Measurements from ENCODE around the gene MACROD2.

The MACROD2 gene

GRCh38 chr20:14299831-14300230 is 304.5 kb downstream of the MACROD2 start:
- Mint-ChIP-seq H3K9me3 (ENCODE audit: low read depth) (peaks cover 17% of the 10 kb centered on the region), H3K27ac (no peak overlapping the region), H3K4me3 (no peak overlapping the region), H3K27me3 (no peaks in the 10 kb centered on the region), H3K4me1 (ENCODE audit: low read depth) (no peaks in the 10 kb centered on the region), H3K36me3 (no peaks in the 10 kb centered on the region)

GRCh38 chr20:14303106-14303505 is 307.8 kb downstream of the MACROD2 start:
- Mint-ChIP-seq H3K9me3 (ENCODE audit: low read depth) (peaks cover 22% of the 10 kb centered on the region), H3K27ac (no peak overlapping the region), H3K36me3 (no peaks in the 10 kb centered on the region), H3K4me3 (no peak overlapping the region), H3K27me3 (no peaks in the 10 kb centered on the region), H3K4me1 (ENCODE audit: low read depth) (no peaks in the 10 kb centered on the region)

- Mint-ChIP-seq H3K36me3 (no peaks in the 10 kb centered on the region), H3K4me3 (no peak overlapping the region), H3K27ac (no peak overlapping the region), H3K9me3 (ENCODE audit: low read depth) (peaks cover 24% of the 10 kb centered on the region), H3K27me3 (no peaks in the 10 kb centered on the region), H3K4me1 (ENCODE audit: low read depth) (no peaks in the 10 kb centered on the region)
These were observed 308.3 kb downstream of the MACROD2 start for GRCh38 chr20:14303651-14304050.

- H3K4me3 Mint-ChIP-seq: no peak overlapping the region
- no peaks in the 10 kb centered on the region for H3K36me3 Mint-ChIP-seq
- no peaks in the 10 kb centered on the region for H3K27me3 Mint-ChIP-seq
- no peak overlapping the region for H3K27ac Mint-ChIP-seq
- H3K9me3 Mint-ChIP-seq (ENCODE audit: low read depth): peaks cover 23% of the 10 kb centered on the region
- no peaks in the 10 kb centered on the region for H3K4me1 Mint-ChIP-seq (ENCODE audit: low read depth)
These were observed 309.2 kb downstream of the MACROD2 start for GRCh38 chr20:14304472-14304871.

GRCh38 chr20:14307956-14308355 is 312.6 kb downstream of the MACROD2 start:
- H3K27me3 Mint-ChIP-seq: no peaks in the 10 kb centered on the region
- H3K4me1 Mint-ChIP-seq (ENCODE audit: low read depth): no peaks in the 10 kb centered on the region
- peaks cover 18% of the 10 kb centered on the region for H3K9me3 Mint-ChIP-seq (ENCODE audit: low read depth)
- no peak overlapping the region for H3K4me3 Mint-ChIP-seq
- no peak overlapping the region for H3K27ac Mint-ChIP-seq
- no peaks in the 10 kb centered on the region for H3K36me3 Mint-ChIP-seq

- Mint-ChIP-seq H3K27me3 (no peaks in the 10 kb centered on the region), H3K9me3 (ENCODE audit: low read depth) (peaks cover 11% of the 10 kb centered on the region), H3K36me3 (no peaks in the 10 kb centered on the region), H3K27ac (no peak overlapping the region), H3K4me1 (ENCODE audit: low read depth) (no peaks in the 10 kb centered on the region), H3K4me3 (no peak overlapping the region)
These were observed 315.8 kb downstream of the MACROD2 start for GRCh38 chr20:14310977-14311627.

- Mint-ChIP-seq H3K4me3 (no peak overlapping the region), H3K27me3 (no peaks in the 10 kb centered on the region), H3K9me3 (ENCODE audit: low read depth) (peaks cover 11% of the 10 kb centered on the region), H3K27ac (no peak overlapping the region), H3K36me3 (no peaks in the 10 kb centered on the region), H3K4me1 (ENCODE audit: low read depth) (no peaks in the 10 kb centered on the region)
These were observed 316.7 kb downstream of the MACROD2 start for GRCh38 chr20:14312001-14312400.

GRCh38 chr20:14313341-14314020 is 318.2 kb downstream of the MACROD2 start:
- no peak overlapping the region for H3K27ac Mint-ChIP-seq
- H3K4me3 Mint-ChIP-seq: no peak overlapping the region
- no peaks in the 10 kb centered on the region for H3K27me3 Mint-ChIP-seq
- no peaks in the 10 kb centered on the region for H3K36me3 Mint-ChIP-seq
- H3K9me3 Mint-ChIP-seq (ENCODE audit: low read depth): peaks cover 8% of the 10 kb centered on the region
- H3K4me1 Mint-ChIP-seq (ENCODE audit: low read depth): no peaks in the 10 kb centered on the region

GRCh38 chr20:14319704-14320103 is 324.4 kb downstream of the MACROD2 start:
- Mint-ChIP-seq H3K4me3 (no peak overlapping the region), H3K27me3 (no peaks in the 10 kb centered on the region), H3K27ac (no peak overlapping the region), H3K9me3 (ENCODE audit: low read depth) (peaks cover 4% of the 10 kb centered on the region), H3K4me1 (ENCODE audit: low read depth) (no peaks in the 10 kb centered on the region), H3K36me3 (no peaks in the 10 kb centered on the region)

- no peak overlapping the region for H3K4me3 Mint-ChIP-seq
- no peaks in the 10 kb centered on the region for H3K36me3 Mint-ChIP-seq
- no peaks in the 10 kb centered on the region for H3K9me3 Mint-ChIP-seq (ENCODE audit: low read depth)
- H3K27me3 Mint-ChIP-seq: no peaks in the 10 kb centered on the region
- H3K27ac Mint-ChIP-seq: no peak overlapping the region
- no peaks in the 10 kb centered on the region for H3K4me1 Mint-ChIP-seq (ENCODE audit: low read depth)
These were observed 336.3 kb downstream of the MACROD2 start for GRCh38 chr20:14331646-14332045.

- H3K27ac Mint-ChIP-seq: no peak overlapping the region
- H3K36me3 Mint-ChIP-seq: no peaks in the 10 kb centered on the region
- H3K4me1 Mint-ChIP-seq (ENCODE audit: low read depth): no peaks in the 10 kb centered on the region
- H3K27me3 Mint-ChIP-seq: no peaks in the 10 kb centered on the region
- no peaks in the 10 kb centered on the region for H3K9me3 Mint-ChIP-seq (ENCODE audit: low read depth)
- H3K4me3 Mint-ChIP-seq: no peak overlapping the region
These were observed 337.6 kb downstream of the MACROD2 start for GRCh38 chr20:14332866-14333265.

GRCh38 chr20:14333721-14334120 is 338.4 kb downstream of the MACROD2 start:
- Mint-ChIP-seq H3K27me3 (no peaks in the 10 kb centered on the region), H3K4me3 (no peak overlapping the region), H3K27ac (no peak overlapping the region), H3K36me3 (no peaks in the 10 kb centered on the region), H3K4me1 (ENCODE audit: low read depth) (no peaks in the 10 kb centered on the region), H3K9me3 (ENCODE audit: low read depth) (no peaks in the 10 kb centered on the region)

GRCh38 chr20:14334306-14334930 is 339.1 kb downstream of the MACROD2 start:
- no peaks in the 10 kb centered on the region for H3K4me1 Mint-ChIP-seq (ENCODE audit: low read depth)
- no peaks in the 10 kb centered on the region for H3K27me3 Mint-ChIP-seq
- no peaks in the 10 kb centered on the region for H3K9me3 Mint-ChIP-seq (ENCODE audit: low read depth)
- H3K27ac Mint-ChIP-seq: no peak overlapping the region
- no peak overlapping the region for H3K4me3 Mint-ChIP-seq
- no peaks in the 10 kb centered on the region for H3K36me3 Mint-ChIP-seq

- H3K27ac Mint-ChIP-seq: no peak overlapping the region
- H3K4me3 Mint-ChIP-seq: no peak overlapping the region
- H3K9me3 Mint-ChIP-seq (ENCODE audit: low read depth): no peaks in the 10 kb centered on the region
- no peaks in the 10 kb centered on the region for H3K36me3 Mint-ChIP-seq
- H3K4me1 Mint-ChIP-seq (ENCODE audit: low read depth): no peaks in the 10 kb centered on the region
- no peaks in the 10 kb centered on the region for H3K27me3 Mint-ChIP-seq
These were observed 339.7 kb downstream of the MACROD2 start for GRCh38 chr20:14335052-14335451.

GRCh38 chr20:14336686-14337085 is 341.4 kb downstream of the MACROD2 start:
- Mint-ChIP-seq H3K27ac (no peak overlapping the region), H3K4me3 (no peak overlapping the region), H3K4me1 (ENCODE audit: low read depth) (no peaks in the 10 kb centered on the region), H3K27me3 (no peaks in the 10 kb centered on the region), H3K36me3 (no peaks in the 10 kb centered on the region), H3K9me3 (ENCODE audit: low read depth) (no peaks in the 10 kb centered on the region)
